H9 (cell line): Measurements from ENCODE around the gene RILPL2. TPM values are rescaled to one million over a fixed set of nuclear protein-coding genes. Genes with fewer than 3 reads are reported as not detected.

Source experiments
- DNase-seq: peaks from one replicate; pipeline ENCODE4 v3.0.0-alpha.2; 2017
- H2AFZ ChIP-seq: one replicate; pipeline ENCODE4 v1.6.1; 2013; ENCODE audit warnings: mild to moderate bottlenecking, low read length, control low read depth, moderate library complexity
- H2AK5ac ChIP-seq: 2 replicates; pipeline ENCODE4 v1.6.1; 2013; ENCODE audit warnings: low read length, control low read depth, mixed read lengths; ENCODE audit not compliant: insufficient read length
- H2BK120ac ChIP-seq: one replicate; pipeline ENCODE4 v1.6.1; 2013; ENCODE audit warnings: low read depth, mild to moderate bottlenecking, low read length, control low read depth, inconsistent platforms; ENCODE audit not compliant: poor library complexity, severe bottlenecking
- H2BK12ac ChIP-seq: 2 replicates; pipeline ENCODE4 v1.6.1; 2013; ENCODE audit warnings: low read length, control low read depth, mixed read lengths, low read depth; ENCODE audit not compliant: insufficient read length
- H2BK15ac ChIP-seq: 2 replicates; pipeline ENCODE4 v1.6.1; 2013; ENCODE audit warnings: low read depth, low read length, control low read depth
- H2BK20ac ChIP-seq: one replicate; pipeline ENCODE4 v1.6.1; 2013; ENCODE audit warnings: low read depth, mild to moderate bottlenecking, low read length, control low read depth, inconsistent platforms; ENCODE audit not compliant: poor library complexity, severe bottlenecking
- H2BK5ac ChIP-seq: 2 replicates; pipeline ENCODE4 v1.6.1; 2013; ENCODE audit warnings: low read length, control low read depth, mixed read lengths; ENCODE audit not compliant: insufficient read length
- H3K14ac ChIP-seq: 2 replicates; pipeline ENCODE4 v1.6.1; 2013; ENCODE audit warnings: low read length, control low read depth; ENCODE audit not compliant: insufficient read depth
- H3K18ac ChIP-seq: 2 replicates; pipeline ENCODE4 v1.6.1; 2013; ENCODE audit warnings: low read depth, mild to moderate bottlenecking, mixed read lengths, low read length, control low read depth; ENCODE audit not compliant: insufficient read length
- H3K23ac ChIP-seq: 2 replicates; pipeline ENCODE4 v1.6.1; 2013; ENCODE audit warnings: low read length, control low read depth, mixed read lengths, low read depth; ENCODE audit not compliant: insufficient read length
- H3K23me2 ChIP-seq: 2 replicates; pipeline ENCODE4 v1.6.1; 2013; ENCODE audit warnings: low read depth, mild to moderate bottlenecking, mixed read lengths, low read length, control low read depth; ENCODE audit not compliant: insufficient read length, poor library complexity, severe bottlenecking
- H3K27ac ChIP-seq: 2 replicates; pipeline ENCODE4 v1.5.1; 2013; ENCODE audit warnings: low read length, control low read depth, mixed read lengths, low read depth; ENCODE audit not compliant: insufficient read length
- H3K27me3 ChIP-seq: 2 replicates; pipeline ENCODE4 v1.6.1; 2013; ENCODE audit warnings: low read length, control low read depth, inconsistent platforms; ENCODE audit not compliant: insufficient read depth
- H3K4ac ChIP-seq: 2 replicates; pipeline ENCODE4 v1.6.1; 2013; ENCODE audit warnings: low read depth, mild to moderate bottlenecking, control low read depth, inconsistent platforms, low read length, moderate library complexity
- H3K4me1 ChIP-seq: 2 replicates; pipeline ENCODE4 v1.6.1; 2013; ENCODE audit warnings: low read length, control low read depth, inconsistent platforms; ENCODE audit not compliant: insufficient read depth
- H3K4me2 ChIP-seq: 2 replicates; pipeline ENCODE4 v1.6.1; 2013; ENCODE audit warnings: low read length, control low read depth, mixed read lengths; ENCODE audit not compliant: insufficient read length, insufficient read depth
- H3K56ac ChIP-seq: 2 replicates; pipeline ENCODE4 v1.6.1; 2013; ENCODE audit warnings: low read depth, mild to moderate bottlenecking, mixed read lengths, low read length, control low read depth; ENCODE audit not compliant: insufficient read length
- H3K79me1 ChIP-seq: 2 replicates; pipeline ENCODE4 v1.6.1; 2013; ENCODE audit warnings: low read depth, mild to moderate bottlenecking, moderate library complexity, low read length, control low read depth, inconsistent platforms; ENCODE audit not compliant: insufficient read depth, poor library complexity, severe bottlenecking
- H3K79me2 ChIP-seq: 2 replicates; pipeline ENCODE4 v1.6.1; 2013; ENCODE audit warnings: low read length, control low read depth, inconsistent platforms; ENCODE audit not compliant: insufficient read depth
- H3K9ac ChIP-seq: 2 replicates; pipeline ENCODE4 v1.6.1; 2013; ENCODE audit warnings: low read length, control low read depth, mixed read lengths; ENCODE audit not compliant: insufficient read length; ENCODE audit errors: extremely low read depth
- H3K9me3 ChIP-seq: one replicate; pipeline ENCODE4 v1.6.1; 2013; ENCODE audit warnings: low read depth, low read length, inconsistent platforms; ENCODE audit not compliant: control insufficient read depth
- H3T11ph ChIP-seq: one replicate; pipeline ENCODE4 v1.6.1; 2013; ENCODE audit warnings: mild to moderate bottlenecking, low read length, control low read depth, inconsistent platforms
- H4K20me1 ChIP-seq: one replicate; pipeline ENCODE4 v1.6.1; 2013; ENCODE audit not compliant: control insufficient read depth, insufficient read length, insufficient read depth
- H4K5ac ChIP-seq: 2 replicates; pipeline ENCODE4 v1.6.1; 2013; ENCODE audit warnings: low read depth, mild to moderate bottlenecking, mixed read lengths, low read length, control low read depth; ENCODE audit not compliant: insufficient read length
- H4K8ac ChIP-seq: replicated peaks from 2 replicates; pipeline ENCODE4 v1.6.1; 2013; ENCODE audit warnings: low read length, control low read depth, mixed read lengths, low read depth; ENCODE audit not compliant: insufficient read length
- H4K91ac ChIP-seq: 2 replicates; pipeline ENCODE4 v1.6.1; 2013; ENCODE audit warnings: low read depth, mild to moderate bottlenecking, moderate library complexity, mixed read lengths, low read length, control low read depth; ENCODE audit not compliant: insufficient read length
- H3K27ac Mint-ChIP-seq, 3 experiments: 2 replicates in 2 of 3; 3 replicates in 1 of 3; pipeline ENCODE4 v1.8.0; 2020 to 2021; ENCODE audit warnings: mixed read lengths in 3 of 3, mild to moderate bottlenecking in 1 of 3, moderate library complexity in 1 of 3
- H3K27me3 Mint-ChIP-seq: 2 replicates; pipeline ENCODE4 v1.8.0; 2021; ENCODE audit warnings: low read depth, mild to moderate bottlenecking, moderate library complexity, mixed read lengths
- H3K36me3 Mint-ChIP-seq, 3 experiments: 2 replicates in 2 of 3; 3 replicates in 1 of 3; pipeline ENCODE4 v1.8.0; 2020 to 2021; ENCODE audit warnings: low read depth in 3 of 3, mixed read lengths in 3 of 3; ENCODE audit not compliant: insufficient read depth in 1 of 3
- H3K4me1 Mint-ChIP-seq, 2 experiments: 2 replicates each; pipeline ENCODE4 v1.8.0; 2020; ENCODE audit warnings: mixed read lengths in 2 of 2
- H3K4me3 Mint-ChIP-seq, 2 experiments: 2 replicates in 1 of 2; 3 replicates in 1 of 2; pipeline ENCODE4 v1.8.0; 2020 to 2021; ENCODE audit warnings: mild to moderate bottlenecking in 2 of 2, mixed read lengths in 2 of 2, moderate library complexity in 1 of 2
- H3K9me3 Mint-ChIP-seq, 2 experiments: 2 replicates in 1 of 2; 3 replicates in 1 of 2; pipeline ENCODE4 v1.8.0; 2020; ENCODE audit warnings: mild to moderate bottlenecking in 2 of 2, mixed read lengths in 2 of 2, moderate library complexity in 1 of 2
- CTCF ChIP-seq: fragments of 200-600 bp; sonication (generic); conservative IDR thresholded peaks from 3 replicates; pipeline ENCODE4 v1.8.0; 2021; ENCODE audit warnings: antibody characterized with exemption, mild to moderate bottlenecking
- WGBS: extraction: QIAGEN DNeasy Blood & Tissue Kit; methylation state at CpG from one replicate; pipeline ENCODE4 v1.1.7; 2013; ENCODE audit warnings: missing lambda C conversion rate, low lambda C conversion rate, mixed read lengths; ENCODE audit not compliant: insufficient read length; ENCODE audit errors: extremely low coverage; 5-methylcytosine and 5-hydroxymethylcytosine counted together
- total RNA-seq: library from RNA; stranded (reverse); gene quantifications from 2 replicates; pipeline ENCODE4 v1.2.1, GENCODE V29; 2021

The RILPL2 gene
- total RNA-seq, 1 experiment from 2014 or later: 1.4 TPM

- H3K9me3 Mint-ChIP-seq: no peaks in the 10 kb centered on the region
- Histone ChIP-seq H3K79me2 (no peaks in the 10 kb centered on the region), H3K18ac (no peak overlapping the region), H3K9me3 (no peaks in the 10 kb centered on the region), H3K27me3 (no peaks in the 10 kb centered on the region), H2BK120ac (no peak overlapping the region), H2BK5ac (no peak overlapping the region), H3K9ac (no peak overlapping the region), H3K14ac (no peak overlapping the region), H4K5ac (no peak overlapping the region), H3K4me1 (no peaks in the 10 kb centered on the region), H4K91ac (no peak overlapping the region), H3K23ac (no peak overlapping the region), H3K56ac (no peak overlapping the region), H2AK5ac (no peak overlapping the region), H3K27ac (no peak overlapping the region), H3T11ph (no peak overlapping the region), H3K4ac (no peak overlapping the region), H4K8ac (no peak overlapping the region), H3K4me2 (no peak overlapping the region), H3K79me1 (no peaks in the 10 kb centered on the region), H2AFZ (no peak overlapping the region), H3K23me2 (no peaks in the 10 kb centered on the region), H4K20me1 (no peaks in the 10 kb centered on the region), H2BK12ac (no peak overlapping the region), H2BK20ac (no peak overlapping the region), H2BK15ac (no peak overlapping the region)
- H3K27me3 Mint-ChIP-seq: no peaks in the 10 kb centered on the region
- TF ChIP-seq CTCF: no peak
- peaks cover 4 to 6% of the 10 kb centered on the region in 2 experiments; a peak in 3 of 4 replicates for H3K4me1 Mint-ChIP-seq
- H3K4me3 Mint-ChIP-seq: no peak overlapping the region
- DNase-seq: no peak
- peaks cover 0 to 9% (median 2%) of the 10 kb centered on the region in 3 experiments; a peak in 3 of 7 replicates for H3K36me3 Mint-ChIP-seq
- WGBS: no CpG with 5 or more reads among the region's 18 CpGs
- H3K27ac Mint-ChIP-seq: no peak overlapping the region; a peak in 1 of 7 replicates
These were observed 47.2 kb upstream of the RILPL2 start for GRCh38 chr12:123483602-123484248.
